ENCODE measurements around the gene KLRC2. TPM values are rescaled to one million over a fixed set of nuclear protein-coding genes. Genes with fewer than 3 reads are reported as not detected.
A peak's percentile ranks its signal among the peaks of the same experiment; 100 is the strongest.
"Not testable (repeated sequence)": the region's sequence is repeated elsewhere in the genome, so short reads cannot be mapped to it uniquely, and the experiment has no call there.

Gene KLRC2
- total RNA-seq, 1 donor from 2014 or later = not detected

- DNase-seq = no peak
Measured at GRCh38 chr12:10404798-10405197, 31.0 kb downstream of the KLRC2 start.

- DNase-seq = no peak
Measured at GRCh38 chr12:10400829-10401228, 35.0 kb downstream of the KLRC2 start.

GRCh38 chr12:10398168-10398567, 37.6 kb downstream of the KLRC2 start:
- DNase-seq = no peak

- no peak for DNase-seq
Measured at GRCh38 chr12:10397296-10397695, 38.5 kb downstream of the KLRC2 start.

- DNase-seq = not testable (repeated sequence)
Measured at GRCh38 chr12:10396176-10396575, 39.6 kb downstream of the KLRC2 start.

GRCh38 chr12:10395390-10395998, 40.3 kb downstream of the KLRC2 start:
- peak; percentile 2 for DNase-seq

- DNase-seq = not testable (repeated sequence)
Measured at GRCh38 chr12:10394531-10395152, 41.2 kb downstream of the KLRC2 start.

GRCh38 chr12:10393291-10393690, 42.5 kb downstream of the KLRC2 start:
- DNase-seq = no peak

GRCh38 chr12:10392394-10392930, 43.3 kb downstream of the KLRC2 start:
- DNase-seq = no peak

GRCh38 chr12:10390991-10391390, 44.8 kb downstream of the KLRC2 start:
- not testable (repeated sequence) for DNase-seq

GRCh38 chr12:10389904-10390303, 45.9 kb downstream of the KLRC2 start, which contains the start of gene KLRK1:
KLRK1 (minus strand) TSS chr12:10390041; CDS start chr12:10388810, 1,231 bp downstream.
- no peak for DNase-seq

- DNase-seq = no peak
Measured at GRCh38 chr12:10388624-10389413, 47.0 kb downstream of the KLRC2 start.

- DNase-seq = not testable (repeated sequence)
Measured at GRCh38 chr12:10387498-10387897, 48.3 kb downstream of the KLRC2 start.

- DNase-seq = no peak
Measured at GRCh38 chr12:10386857-10387256, 49.0 kb downstream of the KLRC2 start.

- DNase-seq = no peak
Measured at GRCh38 chr12:10385166-10385613, 50.6 kb downstream of the KLRC2 start.

- DNase-seq = no peak
Measured at GRCh38 chr12:10384191-10384590, 51.6 kb downstream of the KLRC2 start.

GRCh38 chr12:10381928-10382628, 53.7 kb downstream of the KLRC2 start:
- DNase-seq = no peak

Other genes starting within 250 kb of the KLRC2 start
- gene GABARAPL1, start 223.1 kb downstream of the KLRC2 start, total RNA-seq = 37.3 TPM
- 0.79 TPM for gene KLRD1, start 128.1 kb downstream of the KLRC2 start, total RNA-seq
- gene KLRK1, start 46.0 kb downstream of the KLRC2 start, total RNA-seq = 0.69 TPM
- gene KLRC4, start 26.3 kb downstream of the KLRC2 start, total RNA-seq = 0.39 TPM
- gene KLRC3, start 15.4 kb downstream of the KLRC2 start, total RNA-seq = 0.30 TPM
- 0.99 TPM for gene KLRC1, start 17.4 kb upstream of the KLRC2 start, total RNA-seq
- gene EIF2S3B, start 69.9 kb upstream of the KLRC2 start, total RNA-seq = 0.99 TPM
- gene MAGOHB, start 177.6 kb upstream of the KLRC2 start, total RNA-seq = 27.0 TPM
- gene STYK1, start 238.0 kb upstream of the KLRC2 start, total RNA-seq = 0.39 TPM

Measured in skin of body (tissue), 2 donors.